ENCODE data around the gene KCNJ1. TPM values are rescaled to one million over a fixed set of nuclear protein-coding genes. Genes with fewer than 3 reads are reported as not detected.
A peak's percentile ranks its signal among the peaks of the same experiment; 100 is the strongest.

Gene KCNJ1
- total RNA-seq, 2 donors from 2014 or later, result not detected

GRCh38 chr11:128803449-128804245 lies 63.4 kb downstream of the KCNJ1 start:
- DNase-seq (ENCODE audit: low spot score), result no peak
- H3K9me3 ChIP-seq, result no peaks in the 10 kb centered on the region
- no peak overlapping the region for H3K4me3 ChIP-seq
- H3K4me1 ChIP-seq, result peaks cover 0 to 8% of the 10 kb centered on the region in 2 donors
- TF ChIP-seq CTCF (IDR thresholded peaks at IDR 0.05), result no peak
- no peak overlapping the region for H3K27ac ChIP-seq
- no peaks in the 10 kb centered on the region for H3K27me3 ChIP-seq
- H3K36me3 ChIP-seq, result peaks cover 11% of the 10 kb centered on the region

- peaks cover 11% of the 10 kb centered on the region for H3K36me3 ChIP-seq
- no peak for TF ChIP-seq CTCF (IDR thresholded peaks at IDR 0.05)
- no peak for DNase-seq (ENCODE audit: low spot score)
- H3K27ac ChIP-seq, result no peak overlapping the region
- no peaks in the 10 kb centered on the region for H3K9me3 ChIP-seq
- H3K4me3 ChIP-seq, result no peak overlapping the region
- H3K27me3 ChIP-seq, result no peaks in the 10 kb centered on the region
- H3K4me1 ChIP-seq, result peaks cover 0 to 8% of the 10 kb centered on the region in 2 donors
These were observed 64.1 kb downstream of the KCNJ1 start for GRCh38 chr11:128803011-128803410.

- H3K27me3 ChIP-seq, result no peaks in the 10 kb centered on the region
- DNase-seq (ENCODE audit: low spot score), result no peak
- no peak overlapping the region for H3K4me3 ChIP-seq
- peak in 1 of 2 donors; percentile 52 for TF ChIP-seq CTCF (IDR thresholded peaks at IDR 0.05)
- H3K9me3 ChIP-seq, result no peaks in the 10 kb centered on the region
- peaks cover 0 to 8% of the 10 kb centered on the region in 2 donors for H3K4me1 ChIP-seq
- H3K27ac ChIP-seq, result no peak overlapping the region
- H3K36me3 ChIP-seq, result peaks cover 11% of the 10 kb centered on the region
These were observed 64.6 kb downstream of the KCNJ1 start for GRCh38 chr11:128802358-128802981.

GRCh38 chr11:128800871-128801417 lies 66.2 kb downstream of the KCNJ1 start:
- no peak for DNase-seq (ENCODE audit: low spot score)
- H3K4me1 ChIP-seq, result peaks cover 0 to 8% of the 10 kb centered on the region in 2 donors
- H3K27ac ChIP-seq, result no peak overlapping the region
- no peaks in the 10 kb centered on the region for H3K27me3 ChIP-seq
- peaks cover 11% of the 10 kb centered on the region for H3K36me3 ChIP-seq
- TF ChIP-seq CTCF (IDR thresholded peaks at IDR 0.05), result no peak
- H3K4me3 ChIP-seq, result no peak overlapping the region
- no peaks in the 10 kb centered on the region for H3K9me3 ChIP-seq

GRCh38 chr11:128796270-128796669 lies 70.8 kb downstream of the KCNJ1 start:
- Histone ChIP-seq H3K4me3 (no peak overlapping the region), H3K4me1 (no peaks in the 10 kb centered on the region), H3K36me3 (peaks cover 11% of the 10 kb centered on the region), H3K9me3 (no peaks in the 10 kb centered on the region), H3K27ac (no peak overlapping the region), H3K27me3 (no peaks in the 10 kb centered on the region)
- TF ChIP-seq CTCF (IDR thresholded peaks at IDR 0.05), result no peak
- DNase-seq (ENCODE audit: low spot score), result no peak
